ENCODE results near the gene ACKR2.

The ACKR2 gene

GRCh38 chr3:42809202-42809601, at the start of gene ACKR2:
ACKR2 (plus strand) TSS chr3:42809445; CDS start chr3:42864503, 55,058 bp downstream.
- DNase-seq, result no peak

- DNase-seq, result no peak
Measured at GRCh38 chr3:42762046-42762724, 47.1 kb upstream of the ACKR2 start.

GRCh38 chr3:42763021-42763420, 46.2 kb upstream of the ACKR2 start:
- DNase-seq, result no peak

- no peak for DNase-seq
Measured at GRCh38 chr3:42764115-42764514, 45.1 kb upstream of the ACKR2 start.

- no peak for DNase-seq
Measured at GRCh38 chr3:42764561-42765295, 44.5 kb upstream of the ACKR2 start.

GRCh38 chr3:42769477-42770131, 39.6 kb upstream of the ACKR2 start:
- no peak for DNase-seq

- DNase-seq, result no peak
Measured at GRCh38 chr3:42771271-42771670, 38.0 kb upstream of the ACKR2 start.

GRCh38 chr3:42772670-42773408, 36.4 kb upstream of the ACKR2 start, which contains the start of gene CCDC13:
CCDC13 (minus strand) TSS chr3:42773253; CDS start chr3:42758345, 14,908 bp downstream.
- peak; percentile 83 for DNase-seq

GRCh38 chr3:42773409-42773751, 35.9 kb upstream of the ACKR2 start:
- no peak for DNase-seq

GRCh38 chr3:42778644-42779043, 30.6 kb upstream of the ACKR2 start:
- DNase-seq, result no peak

- DNase-seq, result no peak
Measured at GRCh38 chr3:42780398-42780797, 28.8 kb upstream of the ACKR2 start.

GRCh38 chr3:42780892-42781700, 28.1 kb upstream of the ACKR2 start:
- no peak for DNase-seq

GRCh38 chr3:42786212-42786611, 23.0 kb upstream of the ACKR2 start:
- no peak for DNase-seq

- no peak for DNase-seq
Measured at GRCh38 chr3:42786631-42787030, 22.6 kb upstream of the ACKR2 start.

- no peak for DNase-seq
Measured at GRCh38 chr3:42790714-42791229, 18.5 kb upstream of the ACKR2 start.

- no peak for DNase-seq
Measured at GRCh38 chr3:42795621-42796181, 13.5 kb upstream of the ACKR2 start.

- no peak for DNase-seq
Measured at GRCh38 chr3:42796332-42796885, 12.8 kb upstream of the ACKR2 start.

GRCh38 chr3:42799376-42799775, 9.9 kb upstream of the ACKR2 start:
- DNase-seq, result no peak

- DNase-seq, result no peak
Measured at GRCh38 chr3:42800251-42800650, 9.0 kb upstream of the ACKR2 start.

GRCh38 chr3:42801048-42801620, 8.1 kb upstream of the ACKR2 start:
- DNase-seq, result no peak

- DNase-seq, result no peak
Measured at GRCh38 chr3:42801784-42802183, 7.5 kb upstream of the ACKR2 start.

All from activated CD4-positive, CD25-positive, alpha-beta regulatory T cell treated with anti-CD3 and anti-CD28 coated beads, Interleukin-2, amount 50 U/mL, for 72 hours (primary cell).